ENCODE measurements around the gene CHFR. TPM values are rescaled to one million over a fixed set of nuclear protein-coding genes. Genes with fewer than 3 reads are reported as not detected.

The CHFR gene
- polyA plus RNA-seq, 1 donor from 2014 or later: 89.3 TPM

DNA sequence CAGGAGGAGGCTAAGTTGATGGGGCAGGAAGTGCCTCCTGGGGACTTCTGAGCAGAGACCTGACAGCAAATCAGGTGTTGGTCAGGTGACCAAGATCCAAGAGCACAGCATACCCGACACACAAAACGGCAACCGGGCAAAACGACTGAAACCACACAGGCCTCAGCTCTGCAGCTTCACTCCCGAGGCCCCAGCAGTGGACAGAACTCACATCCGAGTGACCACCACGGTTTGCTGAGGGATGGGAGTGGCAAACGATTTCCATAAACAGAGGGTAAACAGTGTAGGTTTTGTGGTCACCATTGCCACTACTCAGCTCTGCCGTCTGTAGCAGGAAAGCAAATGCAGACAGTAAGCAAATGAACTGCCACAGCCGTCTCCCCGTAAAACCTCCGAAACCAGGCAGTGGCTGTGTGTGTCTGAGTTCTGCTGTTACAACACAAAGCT, 14.4 kb downstream of the CHFR start:
- Histone ChIP-seq H2AFZ (ENCODE audit: low read depth, low read length) (no peak overlapping the region), H3F3A (ENCODE audit: insufficient read depth, low read length, poor library complexity, severe bottlenecking) (no peaks in the 10 kb centered on the region), H3K9me3 (ENCODE audit: low read length) (no peaks in the 10 kb centered on the region), H3K9me2 (ENCODE audit: insufficient read depth, low read length) (no peaks in the 10 kb centered on the region), H3K27ac (ENCODE audit: low read length) (no peak overlapping the region), H4K20me1 (ENCODE audit: insufficient read depth) (no peaks in the 10 kb centered on the region), H3K27me3 (ENCODE audit: insufficient read depth, low read depth, low read length) (no peaks in the 10 kb centered on the region), H3K9ac (ENCODE audit: low read length) (no peak overlapping the region), H3K4me3 (ENCODE audit: low read length) (no peak overlapping the region), H3K4me2 (ENCODE audit: low read length) (no peak overlapping the region), H3K36me3 (ENCODE audit: insufficient read depth, low read length) (peaks cover 4% of the 10 kb centered on the region), H3K79me2 (replicated peaks; ENCODE audit: insufficient read depth, low read length) (no peaks in the 10 kb centered on the region)
- TF ChIP-seq EP300 (conservative IDR thresholded peaks at IDR 0.05; ENCODE audit: poor library complexity, severe bottlenecking) (no peak), MXI1 (conservative IDR thresholded peaks at IDR 0.05; ENCODE audit: poor library complexity, severe bottlenecking) (no peak), RAD21 (conservative IDR thresholded peaks at IDR 0.05) (no peak), SMC3 (conservative IDR thresholded peaks at IDR 0.05; ENCODE audit: poor library complexity) (no peak), POLR2AphosphoS5 (IDR thresholded peaks at IDR 0.05) (no peak), TAF1 (IDR thresholded peaks at IDR 0.05; ENCODE audit: low read depth) (no peak), EZH2 (IDR thresholded peaks at IDR 0.05; ENCODE audit: borderline replicate concordance, insufficient read depth, low read length, poor library complexity, severe bottlenecking) (no peak)
- TF ChIP-seq, protein P1, sequence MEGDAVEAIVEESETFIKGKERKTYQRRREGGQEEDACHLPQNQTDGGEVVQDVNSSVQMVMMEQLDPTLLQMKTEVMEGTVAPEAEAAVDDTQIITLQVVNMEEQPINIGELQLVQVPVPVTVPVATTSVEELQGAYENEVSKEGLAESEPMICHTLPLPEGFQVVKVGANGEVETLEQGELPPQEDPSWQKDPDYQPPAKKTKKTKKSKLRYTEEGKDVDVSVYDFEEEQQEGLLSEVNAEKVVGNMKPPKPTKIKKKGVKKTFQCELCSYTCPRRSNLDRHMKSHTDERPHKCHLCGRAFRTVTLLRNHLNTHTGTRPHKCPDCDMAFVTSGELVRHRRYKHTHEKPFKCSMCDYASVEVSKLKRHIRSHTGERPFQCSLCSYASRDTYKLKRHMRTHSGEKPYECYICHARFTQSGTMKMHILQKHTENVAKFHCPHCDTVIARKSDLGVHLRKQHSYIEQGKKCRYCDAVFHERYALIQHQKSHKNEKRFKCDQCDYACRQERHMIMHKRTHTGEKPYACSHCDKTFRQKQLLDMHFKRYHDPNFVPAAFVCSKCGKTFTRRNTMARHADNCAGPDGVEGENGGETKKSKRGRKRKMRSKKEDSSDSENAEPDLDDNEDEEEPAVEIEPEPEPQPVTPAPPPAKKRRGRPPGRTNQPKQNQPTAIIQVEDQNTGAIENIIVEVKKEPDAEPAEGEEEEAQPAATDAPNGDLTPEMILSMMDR (IDR thresholded peaks at IDR 0.05; ENCODE audit: poor library complexity, severe bottlenecking): no peak
- TF ChIP-seq, protein P2, sequence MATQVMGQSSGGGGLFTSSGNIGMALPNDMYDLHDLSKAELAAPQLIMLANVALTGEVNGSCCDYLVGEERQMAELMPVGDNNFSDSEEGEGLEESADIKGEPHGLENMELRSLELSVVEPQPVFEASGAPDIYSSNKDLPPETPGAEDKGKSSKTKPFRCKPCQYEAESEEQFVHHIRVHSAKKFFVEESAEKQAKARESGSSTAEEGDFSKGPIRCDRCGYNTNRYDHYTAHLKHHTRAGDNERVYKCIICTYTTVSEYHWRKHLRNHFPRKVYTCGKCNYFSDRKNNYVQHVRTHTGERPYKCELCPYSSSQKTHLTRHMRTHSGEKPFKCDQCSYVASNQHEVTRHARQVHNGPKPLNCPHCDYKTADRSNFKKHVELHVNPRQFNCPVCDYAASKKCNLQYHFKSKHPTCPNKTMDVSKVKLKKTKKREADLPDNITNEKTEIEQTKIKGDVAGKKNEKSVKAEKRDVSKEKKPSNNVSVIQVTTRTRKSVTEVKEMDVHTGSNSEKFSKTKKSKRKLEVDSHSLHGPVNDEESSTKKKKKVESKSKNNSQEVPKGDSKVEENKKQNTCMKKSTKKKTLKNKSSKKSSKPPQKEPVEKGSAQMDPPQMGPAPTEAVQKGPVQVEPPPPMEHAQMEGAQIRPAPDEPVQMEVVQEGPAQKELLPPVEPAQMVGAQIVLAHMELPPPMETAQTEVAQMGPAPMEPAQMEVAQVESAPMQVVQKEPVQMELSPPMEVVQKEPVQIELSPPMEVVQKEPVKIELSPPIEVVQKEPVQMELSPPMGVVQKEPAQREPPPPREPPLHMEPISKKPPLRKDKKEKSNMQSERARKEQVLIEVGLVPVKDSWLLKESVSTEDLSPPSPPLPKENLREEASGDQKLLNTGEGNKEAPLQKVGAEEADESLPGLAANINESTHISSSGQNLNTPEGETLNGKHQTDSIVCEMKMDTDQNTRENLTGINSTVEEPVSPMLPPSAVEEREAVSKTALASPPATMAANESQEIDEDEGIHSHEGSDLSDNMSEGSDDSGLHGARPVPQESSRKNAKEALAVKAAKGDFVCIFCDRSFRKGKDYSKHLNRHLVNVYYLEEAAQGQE (IDR thresholded peaks at IDR 0.05; ENCODE audit: borderline replicate concordance): no peak

DNA sequence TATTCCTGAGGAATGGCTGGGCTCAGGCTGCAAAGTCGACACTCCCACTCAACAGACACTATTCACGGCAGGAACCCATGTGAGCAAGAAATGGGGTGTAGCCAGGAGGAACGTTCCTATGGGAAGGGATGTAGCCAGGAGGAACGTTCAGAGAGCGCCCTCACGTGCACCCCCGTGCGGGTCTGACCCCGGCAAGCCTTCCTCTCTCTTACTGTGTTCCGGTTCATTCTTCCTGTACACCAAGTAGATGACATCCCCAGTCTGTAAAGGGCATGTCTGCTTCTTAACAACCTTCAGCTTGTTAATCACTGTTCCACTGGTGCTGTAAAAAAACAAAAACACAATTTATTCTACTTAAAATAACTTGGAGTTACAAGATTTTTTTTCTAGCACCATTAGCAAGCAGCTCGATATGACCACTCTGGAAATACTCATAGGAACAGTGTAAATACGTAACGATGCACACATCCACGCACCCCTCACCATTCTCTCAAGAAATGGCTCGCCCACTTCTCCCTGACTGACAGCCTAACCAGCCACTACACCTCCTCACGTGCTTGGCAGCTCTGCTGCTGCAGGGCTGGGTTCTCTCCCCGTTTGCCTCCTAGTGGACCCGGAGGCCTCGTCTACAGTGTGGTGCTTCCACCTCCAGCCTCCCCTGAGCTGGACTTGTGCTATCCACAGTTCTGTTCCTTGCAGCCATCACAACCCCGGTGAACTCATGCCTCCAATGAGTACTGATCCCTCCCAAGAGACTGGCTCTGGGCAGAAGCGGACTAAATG, 15.1 kb downstream of the CHFR start:
- H3K9me2 ChIP-seq (ENCODE audit: insufficient read depth, low read length): no peaks in the 10 kb centered on the region
- no peak overlapping the region for H3K27ac ChIP-seq (ENCODE audit: low read length)
- no peaks in the 10 kb centered on the region for H3F3A ChIP-seq (ENCODE audit: insufficient read depth, low read length, poor library complexity, severe bottlenecking)
- H3K9ac ChIP-seq (ENCODE audit: low read length): no peak overlapping the region
- no peak overlapping the region for H3K4me3 ChIP-seq (ENCODE audit: low read length)
- no peaks in the 10 kb centered on the region for H3K9me3 ChIP-seq (ENCODE audit: low read length)
- no peak overlapping the region for H2AFZ ChIP-seq (ENCODE audit: low read depth, low read length)
- H4K20me1 ChIP-seq (ENCODE audit: insufficient read depth): no peaks in the 10 kb centered on the region
- peaks cover 4% of the 10 kb centered on the region for H3K36me3 ChIP-seq (ENCODE audit: insufficient read depth, low read length)
- TF ChIP-seq, protein P1 (IDR thresholded peaks at IDR 0.05; ENCODE audit: poor library complexity, severe bottlenecking): no peak
- TF ChIP-seq MXI1 (conservative IDR thresholded peaks at IDR 0.05; ENCODE audit: poor library complexity, severe bottlenecking): no peak
- no peak for TF ChIP-seq EZH2 (IDR thresholded peaks at IDR 0.05; ENCODE audit: borderline replicate concordance, insufficient read depth, low read length, poor library complexity, severe bottlenecking)
- no peak for TF ChIP-seq POLR2AphosphoS5 (IDR thresholded peaks at IDR 0.05)
- TF ChIP-seq SMC3 (conservative IDR thresholded peaks at IDR 0.05; ENCODE audit: poor library complexity): no peak
- TF ChIP-seq TAF1 (IDR thresholded peaks at IDR 0.05; ENCODE audit: low read depth): no peak
- no peak for TF ChIP-seq RAD21 (conservative IDR thresholded peaks at IDR 0.05)
- no peak for TF ChIP-seq EP300 (conservative IDR thresholded peaks at IDR 0.05; ENCODE audit: poor library complexity, severe bottlenecking)
- TF ChIP-seq, protein P2 (IDR thresholded peaks at IDR 0.05; ENCODE audit: borderline replicate concordance): no peak
- no peaks in the 10 kb centered on the region for H3K79me2 ChIP-seq (replicated peaks; ENCODE audit: insufficient read depth, low read length)
- no peak overlapping the region for H3K4me2 ChIP-seq (ENCODE audit: low read length)
- no peaks in the 10 kb centered on the region for H3K27me3 ChIP-seq (ENCODE audit: insufficient read depth, low read depth, low read length)

All from neural cell (in vitro differentiated cells).